Lung (tissue), 12 donors: ENCODE data around the gene TMEM186. TPM values are rescaled to one million over a fixed set of nuclear protein-coding genes. Genes with fewer than 3 reads are reported as not detected.

Source experiments
- ATAC-seq: fragments of 200-7000 bp; cut with Tn5 transposase; one replicate; pipeline ENCODE4 v1.9.1; 2020; ENCODE audit warnings: moderate number of reproducible peaks; ENCODE audit not compliant: insufficient read depth, low FRiP score
- DNase-seq, 3 donors: peaks; one replicate each; pipeline ENCODE4 v3.0.0-alpha.2; 2013 to 2017
- H3K27ac ChIP-seq, 2 donors: one replicate each; pipeline ENCODE4 v1.5.1; 2013; ENCODE audit warnings: mild to moderate bottlenecking in 2 of 2, moderate library complexity in 2 of 2, control low read depth in 1 of 2, inconsistent platforms in 1 of 2, low read depth in 1 of 2, low read length in 1 of 2
- H3K27me3 ChIP-seq, 3 donors: one replicate each; pipeline ENCODE4 v1.5.1; 2013; ENCODE audit warnings: low read length in 2 of 3; ENCODE audit not compliant: control insufficient read depth in 3 of 3, insufficient read depth in 3 of 3
- H3K36me3 ChIP-seq, 4 donors: one replicate each; pipeline ENCODE4 v1.5.1; 2013; ENCODE audit warnings: low read length in 4 of 4, mild to moderate bottlenecking in 1 of 4, moderate library complexity in 1 of 4; ENCODE audit not compliant: control insufficient read depth in 4 of 4, insufficient read depth in 4 of 4
- H3K4me1 ChIP-seq, 5 donors: one replicate each; pipeline ENCODE4 v1.5.1; 2013; ENCODE audit warnings: low read length in 5 of 5, mild to moderate bottlenecking in 2 of 5, moderate library complexity in 1 of 5; ENCODE audit not compliant: control insufficient read depth in 5 of 5, insufficient read depth in 5 of 5
- H3K4me3 ChIP-seq: one replicate; pipeline ENCODE4 v1.5.1; 2013; ENCODE audit warnings: mild to moderate bottlenecking, control low read depth, moderate library complexity
- H3K9ac ChIP-seq, 2 donors: one replicate each; pipeline ENCODE4 v1.5.1; 2013; ENCODE audit warnings: low read length in 2 of 2, control low read depth in 1 of 2; ENCODE audit not compliant: insufficient read depth in 1 of 2
- H3K9me3 ChIP-seq, 4 donors: one replicate each; pipeline ENCODE4 v1.5.1; 2013; ENCODE audit warnings: low read length in 3 of 4, mild to moderate bottlenecking in 1 of 4, moderate library complexity in 1 of 4; ENCODE audit not compliant: control insufficient read depth in 4 of 4, insufficient read depth in 3 of 4
- CTCF ChIP-seq: IDR thresholded peaks from 2 replicates; pipeline ENCODE4 v1.5.1; 2012; ENCODE audit warnings: mild to moderate bottlenecking; ENCODE audit errors: control extremely low read depth, extremely low read depth
- WGBS, 2 donors: extraction: QIAGEN DNeasy Blood & Tissue Kit; methylation state at CpG; one replicate each; pipeline ENCODE4 v1.1.7; 2013; 5-methylcytosine and 5-hydroxymethylcytosine counted together
- polyA plus RNA-seq, 2 donors: library from polyadenylated mRNA; stranded (reverse); fragments of 200-250 nt; gene quantifications; one replicate each; pipeline ENCODE4 v1.2.1, GENCODE V29; 2013
- total RNA-seq, 2 donors: library from RNA; depleted of rRNA in 1 of 2; stranded (reverse); fragments of >200 nt in 1 of 2; gene quantifications; one replicate each; pipeline ENCODE4 v1.2.1, GENCODE V29; 2014 to 2021
- donor health status: control.
- donor health status: control.
- donor health status: Bipolar disorder and iron deficiency.
- donor health status: healthy.
- donor health status: DM: yes; HTN: yes; CAD: no.

Gene TMEM186
- total and polyA plus RNA-seq, 4 donors = 6.5 to 10.7 (median 8.2) TPM

DNA sequence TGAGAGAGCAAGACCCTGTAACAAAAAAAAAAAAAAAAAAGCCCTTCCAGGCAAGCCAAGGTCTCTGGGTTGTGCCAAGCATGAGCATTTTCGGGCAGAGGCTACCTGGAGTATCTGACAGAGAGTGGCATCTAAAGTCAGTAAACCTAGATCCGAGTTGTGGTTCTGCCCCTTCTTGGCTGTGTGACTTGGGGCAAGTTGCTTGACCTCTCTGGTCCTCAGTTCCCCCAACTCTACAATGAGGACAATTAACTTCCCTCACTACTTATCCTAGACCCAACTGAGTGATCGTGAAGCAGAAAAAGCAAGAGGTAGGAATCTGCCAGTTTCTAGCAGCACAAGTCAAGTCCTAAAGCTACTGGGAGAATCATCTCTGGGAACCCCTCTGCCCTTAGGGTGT lies 34.4 kb downstream of the TMEM186 start:
- Histone ChIP-seq H3K9ac (no peak overlapping the region), H3K27ac (no peak overlapping the region), H3K9me3 (no peaks in the 10 kb centered on the region), H3K27me3 (no peaks in the 10 kb centered on the region), H3K36me3 (peaks cover 0 to 13% (median 3%) of the 10 kb centered on the region in 4 donors), H3K4me3 (no peak overlapping the region), H3K4me1 (no peaks in the 10 kb centered on the region)
- DNase-seq (no peak), ATAC-seq (no peak)
- 97% methylated on average over 3 of the region's 3 CpGs for WGBS, 2 donors
- TF ChIP-seq CTCF = no peak

- 91 to 95% methylated on average over 4 of the region's 4 CpGs for WGBS, 2 donors
Measured at GRCh38 chr16:8762254-8762653, 35.2 kb downstream of the TMEM186 start.

DNA sequence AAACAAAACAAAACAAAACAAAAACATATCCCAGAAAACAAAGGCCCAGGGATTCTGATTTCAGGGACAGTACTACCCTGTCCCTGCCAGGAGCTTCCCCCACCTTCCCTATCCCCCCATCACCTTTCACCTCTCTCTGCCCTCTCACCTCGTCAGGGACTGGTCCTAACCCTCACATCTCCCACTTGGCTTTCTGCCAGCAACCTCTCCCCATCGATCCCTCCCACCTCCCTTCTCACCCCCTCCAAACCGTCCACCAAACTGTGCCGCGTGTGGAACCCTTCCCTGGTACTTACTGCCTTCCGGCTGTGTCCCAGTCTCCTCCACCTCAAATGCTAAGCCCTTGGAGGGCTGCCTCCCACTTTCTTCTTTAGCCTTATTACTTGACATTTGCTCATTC lies 36.4 kb downstream of the TMEM186 start:
- Histone ChIP-seq H3K36me3 (peaks cover 0 to 11% (median 7%) of the 10 kb centered on the region in 4 donors), H3K27me3 (no peaks in the 10 kb centered on the region), H3K27ac (no peak overlapping the region), H3K9ac (no peak overlapping the region), H3K4me3 (no peak overlapping the region), H3K9me3 (no peaks in the 10 kb centered on the region), H3K4me1 (no peaks in the 10 kb centered on the region)
- no peak for DNase-seq
- WGBS, 2 donors = 86 to 92% methylated on average over 6 of the region's 6 CpGs
- ATAC-seq = no peak
- TF ChIP-seq CTCF = no peak

More at GRCh38 chr16:8762254-8762653, 35.2 kb downstream of the TMEM186 start:
- Histone ChIP-seq H3K27ac (no peak overlapping the region), H3K27me3 (no peaks in the 10 kb centered on the region), H3K9ac (no peak overlapping the region), H3K4me3 (no peak overlapping the region), H3K4me1 (no peaks in the 10 kb centered on the region), H3K36me3 (peaks cover 0 to 11% (median 7%) of the 10 kb centered on the region in 4 donors), H3K9me3 (no peaks in the 10 kb centered on the region)
- TF ChIP-seq CTCF = no peak
- DNase-seq = no peak
- ATAC-seq = no peak

- H3K9me3 ChIP-seq = no peaks in the 10 kb centered on the region
- no peak for TF ChIP-seq CTCF
- no peak overlapping the region for H3K9ac ChIP-seq
- 89 to 92% methylated on average over 10 of the region's 10 CpGs for WGBS, 2 donors
- no peak overlapping the region for H3K27ac ChIP-seq
- H3K4me1 ChIP-seq = no peaks in the 10 kb centered on the region
- H3K27me3 ChIP-seq = no peaks in the 10 kb centered on the region
- peaks cover 0 to 8% (median 5%) of the 10 kb centered on the region in 4 donors for H3K36me3 ChIP-seq
- ATAC-seq (no peak), DNase-seq (no peak)
- H3K4me3 ChIP-seq = no peak overlapping the region
Measured at GRCh38 chr16:8760021-8760420, 37.4 kb downstream of the TMEM186 start.
